KOPT-K1 (cell line): ENCODE measurements around the gene GP1BB.

Source experiments
- H3K27ac ChIP-seq: fragments of 200-600 bp; sonication (generic); 2 replicates; pipeline ENCODE4 v1.5.1; 2016; ENCODE audit warnings: antibody characterized with exemption, mild to moderate bottlenecking, low read depth, low read length; ENCODE audit not compliant: poor library complexity, severe bottlenecking
- H3K36me3 ChIP-seq: fragments of 200-600 bp; sonication (generic); 2 replicates; pipeline ENCODE4 v1.5.1; 2017; ENCODE audit warnings: antibody characterized with exemption, mild to moderate bottlenecking, low read length, moderate library complexity; ENCODE audit not compliant: insufficient read depth
- H3K9me3 ChIP-seq: fragments of 200-600 bp; sonication (generic); 2 replicates; pipeline ENCODE4 v1.5.1; 2017; ENCODE audit warnings: antibody characterized with exemption, low read length, mild to moderate bottlenecking; ENCODE audit not compliant: insufficient read depth, poor library complexity, severe bottlenecking

GP1BB gene

GRCh38 chr22:19766240-19766510, 42.8 kb downstream of the GP1BB start:
- no peaks in the 10 kb centered on the region for H3K9me3 ChIP-seq
- no peak overlapping the region for H3K27ac ChIP-seq
- H3K36me3 ChIP-seq, result no peaks in the 10 kb centered on the region

- Histone ChIP-seq H3K9me3 (no peaks in the 10 kb centered on the region), H3K27ac (no peak overlapping the region), H3K36me3 (no peaks in the 10 kb centered on the region)
These were observed 43.4 kb downstream of the GP1BB start for GRCh38 chr22:19766511-19767426.

- no peak overlapping the region for H3K27ac ChIP-seq
- no peaks in the 10 kb centered on the region for H3K9me3 ChIP-seq
- no peaks in the 10 kb centered on the region for H3K36me3 ChIP-seq
These were observed 44.3 kb downstream of the GP1BB start for GRCh38 chr22:19767427-19768341.

GRCh38 chr22:19769393-19769715, 46.0 kb downstream of the GP1BB start:
- Histone ChIP-seq H3K27ac (no peak overlapping the region), H3K9me3 (no peaks in the 10 kb centered on the region), H3K36me3 (no peaks in the 10 kb centered on the region)

GRCh38 chr22:19770349-19771220, 47.2 kb downstream of the GP1BB start:
- Histone ChIP-seq H3K36me3 (no peaks in the 10 kb centered on the region), H3K27ac (no peak overlapping the region), H3K9me3 (no peaks in the 10 kb centered on the region)

GRCh38 chr22:19772422-19772672, 49.0 kb downstream of the GP1BB start:
- Histone ChIP-seq H3K27ac (no peak overlapping the region), H3K9me3 (no peaks in the 10 kb centered on the region), H3K36me3 (no peaks in the 10 kb centered on the region)

- Histone ChIP-seq H3K36me3 (no peaks in the 10 kb centered on the region), H3K27ac (no peak overlapping the region), H3K9me3 (no peaks in the 10 kb centered on the region)
These were observed 49.5 kb downstream of the GP1BB start for GRCh38 chr22:19772673-19773469.

- Histone ChIP-seq H3K36me3 (no peaks in the 10 kb centered on the region), H3K27ac (no peak overlapping the region), H3K9me3 (no peaks in the 10 kb centered on the region)
These were observed 50.2 kb downstream of the GP1BB start for GRCh38 chr22:19773470-19774040.
